SK-MEL-5 (cell line): ENCODE results near the gene ZNF433. TPM values are rescaled to one million over a fixed set of nuclear protein-coding genes. Genes with fewer than 3 reads are reported as not detected.
A peak's percentile ranks its signal among the peaks of the same experiment; 100 is the strongest.
"Not testable (repeated sequence)": the region's sequence is repeated elsewhere in the genome, so short reads cannot be mapped to it uniquely, and the experiment has no call there.

Experiments used
- DNase-seq: peaks from one replicate; pipeline ENCODE4 v3.0.0-alpha.2; 2016; ENCODE audit warnings: low read depth, low spot score
- in situ Hi-C: cut with HindIII; loops from 2 replicates; pipeline ENCODE4 v1.10.0; 2016; ENCODE audit warnings: low sequenced_read_pairs, high pct_unique_total_duplicates, low pct_unique_long_range_greater_than_20kb
- polyA plus RNA-seq, 2 experiments: library from polyadenylated mRNA; depleted of rRNA; stranded (reverse); fragments of >200 nt; gene quantifications; 2 replicates each; pipeline ENCODE4 v1.2.3, GENCODE V29; 2015
- total RNA-seq: library from RNA; depleted of rRNA; stranded (reverse); fragments of >200 nt; shearing (Covaris generic); gene quantifications from 2 replicates; pipeline ENCODE4 v1.2.3, GENCODE V29; 2014; rRNA removed

Gene ZNF433
- 1.1 and 2.3 TPM in 2 replicates for total RNA-seq
- polyA plus RNA-seq (2015; cell fraction: cytosol; rRNA removed): 1.6 and 4.1 TPM in 2 replicates
- polyA plus RNA-seq (2015; cell fraction: nucleus; rRNA removed): 3.3 TPM in 1 of 2 replicates, not detected in the other

DNA sequence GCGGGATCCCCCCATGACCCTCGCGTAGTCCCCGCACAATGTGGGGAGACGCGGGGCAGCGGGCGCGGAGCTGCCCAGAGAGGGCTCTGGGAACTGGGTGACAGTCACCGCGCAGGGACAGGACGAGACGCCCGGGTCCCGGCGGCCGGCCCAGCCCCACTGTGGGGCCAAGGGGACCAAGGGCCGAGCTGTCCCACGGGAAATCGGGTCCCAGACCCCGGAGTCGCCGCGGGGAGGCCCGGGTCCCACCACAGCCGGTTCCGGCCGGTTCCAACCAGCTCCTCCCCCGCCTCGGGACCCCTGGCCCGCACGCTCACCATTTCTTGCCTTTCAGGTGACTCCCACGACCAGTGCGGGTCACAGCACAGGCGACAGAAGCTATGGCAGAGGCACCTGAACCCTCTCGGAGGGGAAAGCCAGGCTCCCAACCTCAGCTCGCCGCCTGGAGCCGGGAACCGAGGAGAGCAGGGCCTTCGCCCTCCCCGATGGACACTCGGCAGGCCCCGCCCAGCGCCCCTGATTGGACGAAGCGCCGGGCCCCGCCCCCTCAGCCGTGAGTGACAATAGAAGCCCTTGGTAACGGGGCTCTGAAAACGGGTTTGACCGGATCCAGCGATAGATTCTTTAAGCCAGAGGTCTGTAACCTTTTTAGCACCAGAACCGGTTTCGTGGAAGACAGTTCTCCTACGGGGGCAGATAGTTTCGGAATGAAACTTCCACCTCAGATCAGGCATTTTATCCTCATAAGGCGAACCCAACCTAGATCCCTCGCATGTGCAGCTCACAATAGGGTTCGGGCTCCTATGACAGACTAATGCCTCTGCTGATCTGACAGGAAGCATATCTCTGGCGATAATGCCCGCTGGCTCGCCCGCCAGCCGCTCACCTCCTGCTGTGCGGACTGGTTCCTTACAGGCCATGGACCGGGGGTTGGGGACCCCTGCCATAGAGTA, at the start of gene ZNF433:
ZNF433 (minus strand) TSS at position 460 of the 953 bp plus-strand sequence; CDS start at position 320, 140 bp downstream.
- in situ Hi-C loops: no loop called here
- peak; percentile 70 for DNase-seq

DNA sequence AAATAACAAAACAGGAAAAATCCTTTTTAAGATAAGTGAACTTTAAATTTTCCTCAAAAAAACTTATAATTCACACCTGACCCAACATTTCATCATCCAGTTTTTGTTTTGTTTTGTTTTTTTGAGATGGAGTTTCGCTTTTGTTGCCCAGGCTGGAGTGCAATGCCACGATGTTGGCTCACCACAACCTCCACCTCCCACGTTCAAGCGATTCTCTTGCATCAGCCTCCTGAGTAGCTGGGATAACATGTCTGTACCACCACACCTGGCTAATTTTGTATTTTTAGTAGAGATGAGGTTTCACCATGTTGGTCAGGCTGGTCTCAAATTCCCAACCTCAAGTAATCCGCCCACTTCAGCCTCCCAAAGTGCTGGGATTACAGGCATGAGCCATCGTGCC, 47.9 kb upstream of the ZNF433 start:
- in situ Hi-C loops, DNase-seq: not testable (repeated sequence)

DNA sequence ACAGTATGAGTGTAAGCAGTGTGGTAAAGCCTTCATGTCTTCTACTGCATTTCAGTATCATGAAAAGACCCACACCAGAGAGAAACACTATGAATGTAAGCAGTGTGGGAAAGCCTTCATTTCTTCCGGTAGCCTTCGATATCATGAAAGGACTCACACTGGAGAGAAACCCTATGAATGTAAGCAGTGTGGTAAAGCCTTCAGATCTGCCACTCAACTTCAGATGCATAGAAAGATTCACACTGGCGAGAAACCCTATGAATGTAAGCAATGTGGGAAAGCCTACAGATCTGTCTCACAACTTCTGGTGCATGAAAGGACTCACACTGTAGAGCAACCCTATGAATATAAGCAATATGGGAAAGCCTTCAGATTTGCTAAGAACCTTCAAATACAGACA, 41.9 kb upstream of the ZNF433 start:
- DNase-seq: no peak
- in situ Hi-C loops: no loop called here

DNA sequence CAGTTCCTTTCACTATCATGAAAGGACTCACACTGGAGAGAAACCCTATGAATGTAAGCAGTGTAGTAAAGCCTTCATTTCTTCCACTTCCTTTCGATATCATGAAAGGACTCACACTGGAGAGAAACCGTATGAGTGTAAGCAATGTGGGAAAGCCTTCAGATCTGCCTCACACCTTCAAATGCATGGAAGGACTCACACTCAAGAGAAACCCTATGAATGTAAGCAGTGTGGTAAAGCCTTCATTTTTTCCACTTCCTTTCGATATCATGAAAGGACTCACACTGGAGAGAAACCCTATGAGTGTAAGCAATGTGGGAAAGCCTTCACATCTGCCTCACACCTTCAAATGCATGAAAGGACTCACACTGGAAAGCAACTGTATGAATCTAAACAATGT, 40.9 kb upstream of the ZNF433 start:
- DNase-seq, in situ Hi-C loops: not testable (repeated sequence)

DNA sequence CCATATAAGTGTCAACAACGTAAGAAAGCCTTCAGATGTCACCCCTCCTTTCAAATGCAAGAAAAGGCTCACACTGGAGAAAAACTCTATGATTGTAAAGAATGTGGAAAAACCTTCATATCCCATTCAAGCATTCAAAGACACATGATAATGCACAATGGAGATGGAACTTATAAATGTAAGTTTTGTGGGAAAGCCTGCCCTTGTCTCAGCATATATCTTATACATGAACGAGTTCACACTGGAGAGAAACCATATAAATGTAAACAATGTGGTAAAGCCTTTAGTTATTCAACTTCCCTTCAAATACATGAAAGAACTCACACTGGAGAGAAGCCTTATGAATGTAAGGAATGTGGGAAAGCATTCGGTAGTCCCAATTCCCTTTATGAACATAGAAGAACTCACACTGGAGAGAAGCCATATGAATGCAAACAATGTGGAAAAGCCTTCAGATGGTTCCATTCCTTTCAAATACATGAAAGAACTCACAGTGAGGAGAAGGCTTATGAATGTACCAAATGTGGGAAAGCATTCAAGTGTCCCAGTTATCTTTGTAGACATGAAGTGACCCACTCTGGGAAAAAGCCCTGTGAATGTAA, 40.2 kb upstream of the ZNF433 start:
- no peak for DNase-seq
- in situ Hi-C loops: no loop called here

DNA sequence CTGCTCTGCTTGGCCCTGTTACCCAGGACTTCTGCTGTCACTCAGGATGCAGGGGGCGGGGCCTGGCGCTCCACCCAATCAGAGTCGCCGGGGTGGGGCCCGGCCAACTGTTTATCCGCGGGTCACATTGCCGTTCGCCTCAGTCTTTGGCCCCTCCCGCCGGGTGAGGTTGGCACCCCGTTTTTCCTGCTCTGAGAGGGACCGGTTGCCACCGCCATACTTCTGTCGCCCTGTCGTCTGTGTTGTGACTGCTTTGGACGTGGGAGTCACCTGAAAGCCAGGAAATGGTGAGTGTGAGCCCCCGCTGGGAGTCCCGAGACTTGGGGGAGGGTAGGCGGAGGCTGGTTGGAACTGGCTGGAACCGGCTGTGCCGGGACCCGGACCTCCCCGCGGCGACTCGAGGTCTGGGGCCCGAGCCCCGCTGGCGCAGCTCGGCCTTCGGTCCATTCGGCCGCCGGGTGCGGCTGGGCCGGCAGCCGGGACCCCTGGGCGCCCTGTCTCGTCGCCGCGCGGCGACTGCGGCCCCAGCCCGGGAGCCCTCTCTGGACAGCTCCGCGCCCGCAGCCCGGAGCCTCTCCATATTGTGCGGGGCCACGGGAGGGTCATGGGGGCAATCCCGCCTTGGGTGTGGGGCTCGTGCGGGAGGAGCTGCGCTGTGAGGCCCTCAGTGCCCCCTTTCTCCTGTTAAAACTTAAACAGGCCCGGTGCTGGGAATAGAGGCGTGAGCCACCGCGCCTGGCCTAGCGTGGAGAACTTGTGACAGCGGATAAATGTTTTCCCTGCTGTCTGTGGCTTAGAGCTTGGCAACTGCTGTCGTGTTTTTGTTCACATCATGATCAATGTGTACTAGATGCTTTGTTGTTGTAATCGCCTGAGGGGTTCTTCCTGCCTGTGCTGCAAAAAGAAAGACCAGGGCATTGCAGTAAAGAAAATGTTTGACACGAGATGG, 29.4 kb upstream of the ZNF433 start, which contains the start of gene ZNF844:
ZNF844 (plus strand) TSS at position 142 of the 949 bp plus-strand sequence; CDS start at position 285, 143 bp downstream.
- in situ Hi-C loops: no loop called here
- DNase-seq: peak; percentile 76

DNA sequence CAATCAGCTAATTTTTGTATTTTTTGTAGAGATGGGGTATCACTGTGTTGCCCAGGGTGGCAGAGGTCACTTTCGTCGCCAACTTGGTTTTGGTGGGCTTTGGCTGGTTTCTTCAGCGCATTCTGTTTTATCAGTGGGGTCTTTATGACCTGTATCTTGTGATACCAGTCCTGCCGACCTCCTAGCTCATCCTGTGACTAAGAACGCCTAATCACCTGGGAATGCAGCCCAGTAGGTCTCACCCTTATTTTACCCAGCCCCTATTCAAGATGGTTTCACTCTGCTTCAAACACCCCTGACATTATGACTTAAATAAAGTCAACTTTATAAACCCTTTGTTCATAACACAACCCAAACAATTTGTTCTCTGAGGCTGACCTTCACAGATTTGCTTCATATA, 20.3 kb upstream of the ZNF433 start:
- in situ Hi-C loops: no loop called here
- no peak for DNase-seq

DNA sequence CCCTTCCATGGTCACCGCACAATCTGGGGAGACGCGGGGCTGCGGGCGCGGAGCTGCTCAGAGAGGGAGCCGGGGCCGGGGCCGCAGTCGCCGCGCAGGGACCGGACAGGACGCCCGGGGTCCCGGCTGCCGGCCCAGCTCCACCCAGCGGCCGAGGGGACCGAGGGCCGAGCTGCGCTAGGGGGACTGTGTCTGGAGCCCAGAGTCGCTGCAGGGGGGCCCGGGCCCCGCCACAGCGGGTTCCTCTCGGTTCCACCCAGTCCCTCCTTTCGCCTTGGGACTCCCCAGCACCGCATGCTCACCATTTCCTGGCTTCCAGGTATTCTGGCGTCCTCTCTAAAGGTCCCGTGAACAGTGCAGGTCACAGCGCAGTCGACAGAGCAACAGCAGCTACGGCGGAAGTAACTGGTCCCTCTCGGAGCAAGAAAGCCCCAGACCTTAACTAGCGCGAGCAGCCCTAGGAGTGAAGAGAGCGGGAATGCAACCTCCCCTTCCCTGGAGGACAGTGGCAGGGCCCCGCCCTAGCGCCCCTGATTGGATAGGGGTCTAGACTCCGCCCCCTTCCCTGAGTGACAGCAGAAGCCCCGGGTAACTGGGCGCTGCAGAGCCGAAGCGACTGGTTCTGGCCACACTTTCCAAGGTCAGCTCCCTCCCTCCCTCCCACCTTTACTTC, 17.2 kb upstream of the ZNF433 start, which contains the start of gene ZNF878:
ZNF878 (minus strand) TSS at position 465 of the 673 bp plus-strand sequence; CDS start at position 305, 160 bp downstream.
- peak; percentile 83 for DNase-seq
- in situ Hi-C loops: no loop called here

DNA sequence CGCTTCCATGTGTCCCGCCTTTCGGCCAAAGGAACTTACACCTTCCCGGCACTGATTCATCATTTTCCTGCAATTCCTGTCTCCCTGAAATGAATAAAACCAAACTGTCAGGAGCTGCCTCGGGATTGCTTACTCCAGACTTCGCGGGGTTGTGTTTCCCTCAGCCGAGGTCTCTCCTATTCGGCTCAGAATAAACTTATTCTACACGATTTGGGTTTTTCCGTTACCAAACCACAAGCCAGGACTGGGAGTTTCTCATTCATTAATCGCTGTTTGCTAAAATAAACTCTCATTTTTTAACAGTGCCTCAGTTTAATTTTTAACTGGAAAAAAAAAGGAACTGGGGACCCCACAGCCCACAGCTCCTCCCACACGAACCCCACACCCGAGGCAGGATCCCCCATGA, 16.6 kb upstream of the ZNF433 start:
- in situ Hi-C loops: no loop called here
- DNase-seq: no peak

DNA sequence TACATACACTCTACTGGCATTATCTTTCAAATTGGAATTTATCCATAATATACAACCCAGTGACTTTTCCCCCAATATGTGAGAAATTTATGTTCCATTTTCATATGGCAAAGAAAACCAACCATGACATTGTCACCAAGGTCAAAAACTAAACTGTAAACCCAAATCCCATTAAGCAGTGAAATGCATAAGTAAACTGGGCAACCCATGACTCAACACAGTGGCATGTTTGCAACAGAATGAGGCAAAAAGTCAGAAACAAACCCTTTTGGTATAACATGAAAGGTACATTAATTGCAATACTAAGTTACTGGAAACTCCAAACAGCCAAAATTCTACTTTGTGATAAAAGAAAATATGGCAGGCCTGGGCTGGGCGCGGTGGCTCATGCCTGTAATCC, 12.4 kb upstream of the ZNF433 start:
- no peak for DNase-seq
- in situ Hi-C loops: no loop called here

DNA sequence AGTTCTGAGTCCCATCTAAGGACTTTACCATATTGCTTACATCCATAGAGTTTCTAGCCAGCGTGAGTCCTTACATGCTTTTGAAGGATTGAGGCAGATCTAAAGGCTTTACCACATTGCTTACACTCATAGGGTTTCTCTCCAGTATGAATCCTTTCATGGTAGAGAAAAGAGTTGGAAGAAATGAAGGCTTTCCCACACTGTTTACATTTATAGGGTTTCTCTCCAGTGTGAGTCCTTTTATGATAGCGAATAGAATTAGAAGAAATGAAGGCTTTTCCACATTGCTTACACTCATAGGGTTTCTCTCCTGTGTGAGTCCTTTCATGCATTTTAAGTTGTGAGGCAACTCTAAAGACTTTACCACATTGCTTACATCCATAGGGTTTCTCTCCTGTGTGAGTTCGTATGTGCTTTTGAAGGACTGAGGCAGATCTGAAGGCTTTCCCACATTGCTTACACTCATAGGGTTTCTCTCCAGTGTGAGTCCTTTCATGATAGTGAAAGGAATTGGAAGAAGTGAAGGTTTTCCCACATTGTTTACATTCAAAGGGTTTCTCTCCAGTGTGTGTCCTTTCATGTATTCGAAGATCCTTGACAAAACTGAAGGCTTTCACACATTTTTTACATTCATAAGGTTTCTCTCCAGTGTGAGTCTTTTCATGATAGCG, 8.4 kb upstream of the ZNF433 start:
- no peak for DNase-seq
- in situ Hi-C loops: no loop called here

DNA sequence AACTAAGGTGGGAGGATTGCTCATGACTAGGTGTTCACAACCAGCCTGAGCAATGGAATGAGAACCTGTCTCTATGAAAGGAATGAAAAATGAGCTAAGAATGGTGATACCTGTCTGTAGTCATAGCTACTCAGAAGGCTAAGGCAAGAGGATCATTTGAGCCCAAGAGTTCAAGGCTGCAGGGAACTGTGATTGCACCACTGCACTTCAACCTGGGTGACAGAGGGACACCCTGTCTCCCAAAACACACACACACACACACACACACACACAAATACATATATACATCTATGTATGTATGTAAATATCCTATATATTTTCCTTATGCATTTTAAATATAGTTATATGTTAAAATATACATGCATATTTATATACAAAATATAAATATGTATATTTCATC, 7.4 kb upstream of the ZNF433 start:
- no peak for DNase-seq
- in situ Hi-C loops: no loop called here

DNA sequence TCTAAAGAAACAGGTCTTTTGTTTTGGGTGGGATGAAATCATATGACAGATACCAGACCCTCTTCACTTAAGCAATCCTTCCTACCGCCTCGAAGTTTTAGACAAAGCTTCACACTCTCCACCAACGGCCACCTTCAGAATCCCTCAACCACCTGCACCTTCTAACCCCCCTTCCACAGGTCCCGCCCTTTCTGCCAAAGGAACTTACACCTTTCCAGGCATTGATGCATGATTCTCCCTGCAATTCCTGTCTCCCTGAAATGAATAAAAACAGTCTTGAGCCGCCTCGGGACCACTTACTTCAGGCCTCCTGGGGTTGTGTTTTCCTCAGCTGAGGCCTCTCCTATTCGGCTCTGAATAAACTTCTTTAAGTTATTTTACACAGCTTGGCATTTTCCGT, 859 bp downstream of the ZNF433 start:
- in situ Hi-C loops: no loop called here
- DNase-seq: no peak

DNA sequence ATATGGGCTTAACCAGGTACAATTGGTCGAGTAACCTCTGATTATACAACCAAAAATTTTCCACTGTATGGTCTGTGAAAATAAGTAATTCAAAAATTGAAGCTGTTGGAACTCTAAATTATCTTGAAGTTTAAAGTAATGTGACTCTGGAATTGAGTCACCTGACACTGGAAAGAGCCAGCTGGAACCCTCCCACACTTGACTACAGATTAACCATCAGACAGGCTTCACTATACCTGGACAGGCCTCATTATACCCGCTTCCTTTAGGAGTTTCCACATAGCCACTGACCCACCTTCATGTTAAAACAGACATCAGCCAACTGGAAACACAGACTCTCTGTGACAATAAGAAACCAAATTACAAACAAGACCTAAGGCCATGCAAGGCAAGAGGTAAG, 1.3 kb downstream of the ZNF433 start:
- DNase-seq: no peak
- in situ Hi-C loops: no loop called here

DNA sequence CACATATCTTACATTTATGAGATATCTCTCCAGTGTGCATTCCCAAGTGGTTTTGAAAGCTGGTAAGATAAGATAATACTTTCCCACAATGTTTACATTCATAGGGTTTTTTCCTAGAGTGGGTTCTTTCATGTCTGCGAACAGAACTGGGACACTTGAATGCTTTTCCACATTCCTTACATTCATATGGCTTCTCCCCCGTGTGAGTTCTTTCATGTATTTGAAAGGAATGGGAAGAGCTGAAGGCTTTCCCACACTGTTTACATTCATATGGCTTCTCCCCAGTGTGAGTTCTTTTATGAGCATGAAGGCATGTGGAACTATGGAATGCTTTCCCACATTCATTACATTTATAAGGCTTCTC, 19.7 kb downstream of the ZNF433 start:
- in situ Hi-C loops: no loop called here

DNA sequence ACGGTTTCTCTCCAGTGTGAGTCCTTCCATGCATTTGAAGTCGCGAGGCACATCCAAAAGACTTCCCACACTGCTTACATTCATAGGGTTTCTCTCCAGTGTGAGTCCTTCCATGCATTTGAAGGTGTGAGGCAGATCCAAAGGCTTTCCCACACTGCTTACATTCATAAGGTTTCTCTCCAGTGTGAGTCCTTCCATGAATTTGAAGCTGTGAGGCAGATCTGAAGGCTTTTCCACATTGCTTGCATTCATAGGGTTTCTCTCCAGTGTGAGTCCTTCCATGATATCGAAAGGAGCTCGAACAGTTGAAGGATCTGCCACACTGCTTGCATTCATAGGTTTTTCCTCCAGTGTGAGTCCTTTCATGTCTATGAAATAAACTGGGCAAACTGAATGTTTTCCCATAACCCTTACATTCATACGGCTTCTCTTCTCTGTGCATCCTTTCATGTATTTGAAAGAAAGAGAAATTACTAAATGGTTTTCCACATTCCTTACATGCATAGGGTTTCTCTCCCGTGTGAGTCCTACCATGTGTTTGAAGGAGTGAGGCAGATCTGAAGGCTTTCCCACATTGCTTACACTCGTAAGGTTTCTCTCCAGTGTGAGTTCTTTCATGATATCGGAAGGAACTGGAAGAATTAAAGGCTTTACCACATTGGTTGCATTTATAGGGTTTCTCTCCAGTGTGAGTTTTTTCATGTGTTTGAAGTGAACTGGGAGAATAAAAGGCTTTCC, 20.3 kb downstream of the ZNF433 start:
- no peak for DNase-seq
- in situ Hi-C loops: no loop called here

More for the DNA sequence above, 19.7 kb downstream of the ZNF433 start:
- DNase-seq: no peak
